NCI-H2107 (cell line): ENCODE data around the gene TRPM8.
"Not testable (repeated sequence)": the region's sequence is repeated elsewhere in the genome, so short reads cannot be mapped to it uniquely, and the experiment has no call there.

Source experiments
- DNase-seq: peaks from one replicate; lab custom pipeline; 2025; lab: John Stamatoyannopoulos, UW

Gene TRPM8

DNA sequence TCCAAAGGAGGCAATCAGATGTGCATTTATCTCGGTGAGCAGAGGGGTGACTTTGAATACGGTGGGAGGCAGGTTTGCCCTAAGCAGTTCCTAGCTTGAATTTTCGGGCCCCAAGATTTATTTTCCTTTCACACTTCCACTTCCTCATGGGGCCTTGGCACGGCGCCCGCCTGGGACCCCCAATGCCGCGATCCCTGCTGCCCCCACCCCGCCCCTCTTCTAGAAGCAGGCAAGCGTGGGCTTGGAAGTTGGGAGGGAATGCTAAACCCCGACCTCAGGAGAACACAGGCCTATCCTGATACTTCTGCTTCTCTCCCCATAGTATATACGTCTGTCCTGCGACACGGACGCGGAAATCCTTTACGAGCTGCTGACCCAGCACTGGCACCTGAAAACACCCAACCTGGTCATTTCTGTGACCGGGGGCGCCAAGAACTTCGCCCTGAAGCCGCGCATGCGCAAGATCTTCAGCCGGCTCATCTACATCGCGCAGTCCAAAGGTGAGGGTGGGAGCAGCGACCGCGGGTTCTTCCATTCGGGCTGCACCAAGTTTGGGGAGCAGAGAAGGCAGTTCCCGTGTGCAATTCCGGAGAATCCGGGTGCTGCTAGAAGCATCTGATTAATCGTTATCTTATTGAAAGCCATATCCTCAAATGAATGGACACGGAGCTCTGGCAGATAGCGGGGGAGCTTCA is 21.6 kb downstream of the TRPM8 start:
- DNase-seq: no peak

DNA sequence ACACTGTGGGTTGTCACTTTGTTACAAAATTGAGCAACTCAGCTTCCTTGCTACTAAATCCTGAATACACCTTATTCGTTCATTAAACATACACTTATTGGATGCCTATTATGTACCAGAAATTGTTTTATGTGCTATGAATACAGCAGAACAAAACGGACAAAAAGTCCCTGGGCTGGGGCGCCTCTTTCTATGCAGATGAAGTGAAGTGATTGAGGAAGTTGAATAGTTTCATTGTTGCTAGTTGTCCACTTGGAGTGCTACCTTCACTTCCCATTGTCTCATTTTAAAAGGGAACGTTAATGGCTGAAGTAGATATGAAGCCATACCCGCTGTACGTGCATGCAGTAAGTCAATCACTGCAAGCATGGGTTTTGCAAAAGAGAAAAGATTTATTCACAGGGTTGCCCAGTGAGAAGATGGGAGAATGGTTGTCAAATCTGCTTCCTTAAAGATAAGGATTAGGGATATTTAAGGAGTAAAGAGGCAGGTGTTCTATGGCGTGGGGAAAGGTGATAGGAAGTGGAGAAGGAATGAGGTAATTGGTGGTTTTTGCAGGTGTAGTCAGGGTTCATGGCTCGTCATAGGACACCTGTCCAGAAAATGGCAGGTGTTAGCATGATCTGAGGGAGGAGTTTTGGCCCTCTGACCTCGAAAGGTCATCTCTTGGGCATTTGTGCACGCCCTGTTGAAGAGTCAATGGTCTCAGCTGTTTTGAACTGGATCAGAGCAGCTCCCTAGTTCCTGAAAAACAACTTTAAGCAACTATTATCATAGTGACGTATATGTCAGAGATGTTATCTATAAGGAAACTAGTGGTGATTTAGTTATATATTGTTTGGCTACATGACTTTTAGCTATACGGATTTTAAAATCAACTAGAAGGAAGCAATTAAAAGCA is 23.5 kb downstream of the TRPM8 start:
- DNase-seq: no peak

DNA sequence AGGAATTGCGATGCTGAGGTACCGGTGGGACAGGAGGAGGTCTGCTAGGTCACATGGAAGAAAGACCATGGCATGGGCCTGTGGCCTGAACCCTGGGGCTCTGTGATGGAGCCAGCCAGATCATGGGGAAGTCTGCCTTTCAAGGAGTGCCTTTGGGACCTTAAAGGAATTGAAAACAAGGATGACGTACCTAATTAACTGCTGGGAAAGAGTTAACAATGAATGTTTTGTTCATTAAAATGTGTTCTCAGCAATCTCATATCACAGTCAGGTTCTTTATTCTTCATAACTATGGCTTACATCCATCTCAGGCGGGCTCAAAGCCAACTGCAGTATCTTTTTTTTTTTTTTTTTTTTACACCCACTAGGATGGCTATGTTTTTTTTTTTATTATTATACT is 25.6 kb downstream of the TRPM8 start:
- no peak for DNase-seq

DNA sequence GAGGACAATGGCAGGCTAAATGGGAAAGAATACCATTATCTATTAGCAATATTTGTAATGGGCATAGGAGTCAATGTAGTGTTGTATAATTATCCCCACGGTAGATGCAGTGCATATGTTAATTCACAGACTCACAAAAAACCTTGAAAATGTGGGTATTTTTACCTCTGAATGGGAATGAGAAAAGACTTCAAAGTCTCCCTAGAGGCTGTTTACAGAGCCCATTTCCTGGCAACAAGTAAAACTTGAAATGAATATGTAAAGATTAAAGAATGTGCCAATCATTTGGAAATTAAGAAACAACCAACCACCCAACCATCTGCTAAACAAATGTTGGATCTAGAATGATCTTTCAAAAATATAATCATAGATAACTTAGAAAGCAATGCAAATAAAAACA is 27.1 kb downstream of the TRPM8 start:
- no peak for DNase-seq

DNA sequence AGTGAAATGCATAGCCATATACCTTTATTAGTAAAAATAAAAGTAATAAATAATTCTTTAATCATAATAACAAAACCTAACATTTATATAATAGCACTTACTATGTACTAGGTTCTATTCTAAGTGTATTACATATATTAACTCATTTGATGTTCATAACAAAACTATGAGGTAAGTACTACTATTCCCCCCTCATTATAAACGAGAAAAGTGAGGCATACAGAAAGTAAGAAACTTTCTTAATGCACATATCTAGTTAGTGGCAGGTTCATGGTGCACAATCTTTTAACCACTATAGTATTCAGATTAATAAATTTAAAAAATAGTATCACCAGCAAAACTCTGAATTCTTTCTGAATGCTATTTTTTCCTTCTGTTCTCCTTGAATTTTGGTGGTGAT is 27.5 kb downstream of the TRPM8 start:
- no peak for DNase-seq

DNA sequence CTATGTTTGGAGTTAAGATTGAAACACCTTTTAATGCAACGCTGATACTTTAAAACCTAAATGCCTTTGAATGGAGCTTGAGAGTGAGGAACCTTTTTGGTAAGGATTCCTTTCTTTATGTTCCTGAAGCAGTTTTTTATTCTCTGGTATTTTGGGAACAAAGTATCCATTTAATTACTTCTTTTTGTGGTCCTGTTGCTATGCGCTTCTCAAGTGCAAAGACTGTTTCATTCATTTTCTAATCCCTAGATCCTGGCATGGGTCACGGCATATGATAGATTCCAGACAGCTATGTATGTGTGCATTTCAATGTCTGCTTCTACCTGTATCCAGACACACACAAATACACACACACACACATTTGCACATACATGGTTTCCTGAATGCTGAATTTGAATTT is 28.0 kb downstream of the TRPM8 start:
- no peak for DNase-seq

DNA sequence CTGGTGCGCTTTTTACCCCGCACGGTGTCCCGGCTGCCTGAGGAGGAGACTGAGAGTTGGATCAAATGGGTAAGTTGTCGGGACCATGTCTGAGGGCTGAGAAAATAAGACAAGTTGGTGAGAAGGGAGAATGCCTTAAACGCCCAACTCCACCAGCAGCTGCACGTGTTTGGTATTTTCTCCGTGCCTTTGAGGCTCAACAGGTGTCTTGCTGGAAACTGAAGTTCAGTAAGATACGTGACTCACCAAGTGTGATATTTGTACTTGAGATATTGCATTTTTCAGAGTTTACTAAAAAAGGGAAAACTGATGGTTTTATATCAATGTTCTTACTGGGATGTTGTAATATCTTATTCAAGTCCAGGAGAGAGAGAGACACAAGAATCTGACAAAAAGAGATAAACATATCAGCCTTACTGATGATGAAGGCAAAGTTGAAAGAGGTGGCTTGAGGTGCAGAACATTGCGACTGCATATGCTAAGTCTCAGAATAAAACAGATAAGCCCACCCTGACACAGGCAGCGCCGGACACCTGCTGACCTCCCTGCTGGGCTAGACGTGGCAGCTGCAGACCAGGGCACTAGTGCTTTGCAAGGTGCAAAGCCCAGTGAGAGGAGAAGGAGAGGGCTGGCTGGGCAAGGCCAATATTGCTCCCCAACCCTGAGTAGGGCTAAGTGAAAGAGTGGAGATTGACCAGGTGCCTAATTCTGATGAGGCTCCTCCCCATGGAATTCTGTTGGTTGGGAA is 33.1 kb downstream of the TRPM8 start:
- no peak for DNase-seq

DNA sequence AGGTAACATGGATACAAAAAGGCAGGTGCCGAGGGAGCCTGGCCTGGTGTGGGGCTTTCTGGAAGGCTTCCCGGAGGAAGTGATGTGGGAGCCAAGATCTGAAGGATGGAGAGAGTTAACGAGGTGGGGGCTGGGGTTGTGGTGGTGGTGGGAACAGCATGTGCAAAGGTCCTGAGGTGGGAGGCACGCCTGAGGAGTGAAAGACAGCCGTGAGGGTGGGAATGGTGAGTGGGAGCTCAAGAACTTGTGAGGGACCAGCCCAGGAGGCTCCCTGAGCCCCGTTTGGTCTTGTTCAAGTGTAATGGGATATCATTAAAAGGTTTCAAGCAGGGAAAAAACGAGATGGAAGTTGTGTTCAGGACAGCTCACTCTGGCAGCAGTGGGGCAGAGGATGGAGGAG is 35.2 kb downstream of the TRPM8 start:
- DNase-seq: no peak

DNA sequence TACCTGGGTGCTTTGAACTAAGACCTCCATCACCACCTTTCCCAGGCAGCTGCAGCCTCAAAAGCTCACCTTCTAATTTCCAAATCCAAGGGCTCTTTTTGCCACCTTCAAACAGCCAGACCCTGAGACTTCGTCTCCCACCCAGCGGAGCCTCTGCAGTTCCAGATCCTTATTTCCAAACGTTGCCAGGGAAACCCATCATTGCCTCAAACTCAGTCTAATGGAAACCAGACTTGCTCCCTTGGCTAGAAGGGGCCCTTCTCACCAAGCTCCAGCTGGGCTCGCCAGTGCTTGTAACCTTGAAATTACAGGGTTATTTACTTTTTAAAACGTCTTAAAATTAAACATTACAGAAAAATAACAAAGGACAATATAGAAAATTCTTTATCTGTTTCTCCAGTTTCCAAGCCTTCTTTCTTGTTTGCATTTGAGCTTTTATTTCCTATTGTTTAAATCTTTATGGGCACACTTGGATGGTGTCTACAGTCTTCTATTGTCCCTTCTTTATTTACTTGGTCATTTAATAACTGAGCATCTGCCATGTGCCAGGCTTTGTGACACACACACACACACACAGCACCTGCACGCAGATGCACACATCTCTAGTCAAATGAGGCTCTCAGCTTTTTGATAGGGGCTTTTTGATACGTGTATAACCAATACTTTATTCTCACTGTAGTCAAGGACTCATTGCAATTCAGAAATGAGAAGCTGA is 36.1 kb downstream of the TRPM8 start:
- DNase-seq: no peak

DNA sequence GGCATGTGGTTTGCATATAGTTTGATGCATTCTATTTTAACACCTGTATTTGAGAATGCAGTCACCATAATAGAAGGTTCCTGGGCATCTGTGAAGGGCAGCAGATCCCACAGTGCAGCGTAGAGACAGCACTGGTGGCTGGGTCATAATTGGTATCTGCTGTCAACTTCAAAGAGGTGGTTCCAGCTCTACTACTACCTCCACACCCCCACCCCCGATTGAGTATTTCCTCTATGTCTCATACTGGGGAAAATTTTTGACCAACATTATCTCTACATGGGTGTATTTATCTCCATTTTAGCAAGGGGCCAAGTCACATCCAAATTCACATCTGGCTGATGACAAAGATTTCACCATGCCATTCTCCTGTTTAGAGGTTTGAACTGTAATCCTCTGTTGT is 43.0 kb downstream of the TRPM8 start:
- DNase-seq: no peak

DNA sequence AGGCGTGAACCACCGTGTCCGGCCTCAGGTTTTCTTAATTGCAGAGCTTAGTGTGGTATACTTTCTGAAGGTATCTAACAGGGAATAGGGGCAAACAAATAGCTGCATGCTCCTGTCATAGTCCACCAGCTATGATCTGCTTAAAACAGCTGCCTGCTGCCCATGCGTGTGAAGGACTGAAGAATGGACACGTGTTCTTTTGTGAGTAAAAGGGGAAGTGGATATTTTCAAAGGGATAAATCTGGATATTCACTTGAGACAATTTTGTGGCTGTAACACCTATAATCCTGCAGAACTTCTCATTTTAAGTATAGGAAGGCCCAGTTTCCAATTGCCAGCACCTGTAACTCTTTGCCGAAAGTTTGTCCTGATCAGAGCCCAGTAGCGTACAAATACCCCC is 44.7 kb downstream of the TRPM8 start:
- no peak for DNase-seq

DNA sequence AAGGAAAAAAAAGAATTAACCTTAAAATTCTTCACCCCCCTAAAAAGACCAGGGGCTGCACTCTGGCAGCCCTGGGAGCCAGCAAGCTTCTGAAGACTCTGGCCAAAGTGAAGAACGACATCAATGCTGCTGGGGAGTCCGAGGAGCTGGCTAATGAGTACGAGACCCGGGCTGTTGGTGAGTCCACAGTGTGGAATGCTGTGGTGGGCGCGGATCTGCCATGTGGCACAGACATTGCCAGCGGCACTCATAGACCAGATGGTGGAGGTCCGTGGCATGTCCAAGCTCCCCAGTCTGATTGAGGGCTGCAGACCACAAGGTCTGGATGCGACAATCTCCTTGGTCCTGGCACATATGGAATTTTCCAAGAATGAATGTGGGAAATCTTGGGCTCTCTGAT is 47.4 kb downstream of the TRPM8 start:
- no peak for DNase-seq

DNA sequence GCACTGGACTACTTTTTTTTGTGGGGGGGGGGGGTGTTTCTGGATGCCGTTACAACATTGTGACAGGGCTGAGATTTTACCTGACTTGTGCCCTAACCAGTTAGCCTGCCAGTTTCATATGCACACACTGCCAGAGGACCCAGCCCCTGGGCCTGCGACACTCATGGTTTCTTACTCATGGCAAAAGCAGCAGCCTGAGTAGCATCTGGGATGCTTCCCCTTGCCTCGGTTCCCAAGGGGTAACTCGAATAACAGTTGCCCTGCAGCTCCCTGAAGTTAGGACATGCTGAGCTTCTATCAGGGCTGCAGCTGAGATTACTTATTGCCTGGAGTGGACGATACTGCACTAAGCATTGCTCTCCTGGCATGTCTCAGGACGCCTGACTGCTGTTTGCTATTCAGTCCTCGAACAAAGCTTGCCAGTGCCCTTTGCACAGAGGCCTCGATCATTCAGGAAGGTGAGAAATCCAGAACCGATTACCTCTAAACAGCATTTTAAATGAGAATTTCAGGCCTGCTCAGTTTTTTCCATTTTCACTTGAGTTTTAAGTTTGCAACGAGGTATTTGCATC is 47.9 kb downstream of the TRPM8 start:
- no peak for DNase-seq

DNA sequence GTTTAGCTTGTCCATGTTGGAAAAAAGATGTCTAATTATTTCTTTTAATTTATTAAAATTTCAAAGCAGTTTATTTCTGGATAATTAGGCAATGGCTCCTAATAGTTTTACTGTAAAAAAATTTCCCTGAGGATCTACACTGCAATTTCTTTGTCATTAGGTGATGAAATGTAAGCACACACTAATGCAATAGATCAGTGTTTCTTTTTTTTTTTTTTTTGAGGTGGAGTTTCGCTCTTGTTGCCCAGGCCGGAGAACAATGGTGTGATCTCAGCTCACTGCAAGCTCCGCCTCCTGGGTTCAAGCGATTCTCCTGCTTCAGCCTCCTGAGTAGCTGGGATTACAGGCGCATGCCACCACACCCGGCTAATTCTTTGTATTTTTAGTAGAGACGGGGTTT is 48.5 kb downstream of the TRPM8 start:
- not testable (repeated sequence) for DNase-seq

DNA sequence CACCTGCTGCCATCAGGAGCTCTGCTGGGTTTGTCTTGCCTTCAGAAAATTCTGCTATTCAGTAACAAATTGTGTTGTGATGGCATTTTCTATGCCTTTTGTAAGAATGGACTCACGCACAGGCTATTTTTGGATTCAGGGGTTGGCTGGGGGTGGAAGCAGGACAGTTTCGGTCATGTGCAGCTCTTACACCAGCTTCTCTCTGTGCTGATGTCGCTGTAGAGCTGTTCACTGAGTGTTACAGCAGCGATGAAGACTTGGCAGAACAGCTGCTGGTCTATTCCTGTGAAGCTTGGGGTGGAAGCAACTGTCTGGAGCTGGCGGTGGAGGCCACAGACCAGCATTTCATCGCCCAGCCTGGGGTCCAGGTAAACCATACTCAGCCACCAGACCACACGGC is 49.2 kb downstream of the TRPM8 start:
- no peak for DNase-seq

DNA sequence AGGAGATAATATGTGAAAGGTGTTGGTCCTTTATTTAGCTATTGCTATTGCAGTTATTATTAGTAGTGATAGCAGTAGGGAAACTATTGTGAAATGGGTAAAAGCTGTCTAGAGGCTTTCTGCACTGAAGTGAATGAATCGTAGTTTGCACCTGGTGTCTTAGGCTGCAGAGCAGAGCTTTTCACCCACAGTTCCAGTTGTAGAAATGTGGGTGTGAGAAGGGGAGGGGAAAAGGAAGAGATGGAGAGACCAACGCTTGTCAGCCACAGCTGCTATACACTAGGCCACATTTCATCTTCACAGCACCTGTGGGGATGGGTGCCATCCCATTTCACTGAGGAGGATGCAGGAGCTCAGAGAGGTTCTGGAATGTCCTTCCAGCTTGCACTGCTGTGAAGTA is 50.0 kb downstream of the TRPM8 start:
- no peak for DNase-seq

DNA sequence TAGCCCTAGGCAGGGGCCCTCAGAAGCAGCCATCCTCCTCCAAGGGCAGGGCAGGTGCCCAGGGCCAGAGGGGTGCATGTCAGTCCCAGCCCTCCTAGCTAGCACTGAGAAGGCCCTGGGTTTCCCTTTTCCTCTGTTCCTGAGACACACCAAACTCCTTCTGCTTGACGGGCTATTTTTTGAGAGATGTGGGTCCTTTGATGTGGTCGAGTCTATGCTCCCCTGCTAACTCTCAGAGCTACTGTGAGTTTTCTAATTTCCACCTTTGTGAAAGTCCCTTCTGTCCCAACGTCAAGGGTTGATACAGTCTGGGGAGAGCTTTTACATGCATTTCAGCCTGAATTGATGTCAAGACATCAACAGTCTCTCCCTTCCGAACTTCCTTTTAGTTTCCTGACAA is 51.4 kb downstream of the TRPM8 start:
- no peak for DNase-seq

DNA sequence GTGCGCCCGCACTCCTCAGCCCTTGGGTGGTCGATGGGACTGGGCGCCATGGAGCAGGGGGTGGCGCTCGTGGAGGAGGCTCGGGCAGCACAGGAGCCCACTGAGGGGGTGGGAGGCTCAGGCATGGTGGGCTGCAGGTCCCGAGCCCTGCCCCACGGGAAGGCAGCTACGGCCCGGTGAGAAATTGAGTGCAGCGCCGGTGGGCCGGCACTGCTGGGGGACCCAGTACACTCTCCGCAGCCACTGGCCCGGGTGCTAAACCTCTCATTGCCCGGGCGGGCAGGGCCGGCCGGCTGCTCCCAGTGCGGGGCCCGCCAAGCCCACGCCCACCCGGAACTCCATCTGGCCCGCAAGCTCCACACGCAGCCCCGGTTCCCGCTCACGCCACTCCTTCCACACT is 55.3 kb downstream of the TRPM8 start:
- DNase-seq: not testable (repeated sequence)

DNA sequence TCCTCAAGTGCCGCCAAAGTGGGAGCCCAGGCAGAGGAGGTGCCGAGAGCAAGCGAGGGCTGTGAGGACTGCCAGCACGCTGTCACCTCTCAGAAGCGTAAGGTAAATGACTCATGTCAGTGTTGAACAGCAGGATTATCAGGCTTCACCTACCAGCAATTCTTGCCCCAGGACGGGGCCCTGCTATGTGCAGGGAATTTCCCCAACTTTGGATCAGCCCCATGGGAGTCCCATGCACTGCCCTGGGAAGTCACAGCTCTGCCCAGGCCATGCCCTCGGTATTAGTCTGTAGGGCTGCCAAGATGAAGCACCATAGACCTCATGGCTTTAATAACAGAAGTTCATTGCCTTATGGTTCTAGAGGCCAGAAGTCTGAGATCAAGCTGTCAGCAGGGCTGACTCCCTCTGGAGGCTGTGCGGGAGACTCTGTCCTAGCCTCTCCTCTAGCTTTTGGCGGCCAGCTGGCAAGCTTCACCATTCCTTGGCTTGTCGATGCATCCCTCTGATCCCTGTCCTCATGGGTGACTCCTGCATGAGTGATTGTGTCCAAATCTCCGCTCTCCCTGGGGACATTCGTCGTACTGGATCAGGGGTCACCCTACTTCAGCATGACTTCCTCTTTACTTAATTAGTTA is 55.9 kb downstream of the TRPM8 start:
- no peak for DNase-seq

DNA sequence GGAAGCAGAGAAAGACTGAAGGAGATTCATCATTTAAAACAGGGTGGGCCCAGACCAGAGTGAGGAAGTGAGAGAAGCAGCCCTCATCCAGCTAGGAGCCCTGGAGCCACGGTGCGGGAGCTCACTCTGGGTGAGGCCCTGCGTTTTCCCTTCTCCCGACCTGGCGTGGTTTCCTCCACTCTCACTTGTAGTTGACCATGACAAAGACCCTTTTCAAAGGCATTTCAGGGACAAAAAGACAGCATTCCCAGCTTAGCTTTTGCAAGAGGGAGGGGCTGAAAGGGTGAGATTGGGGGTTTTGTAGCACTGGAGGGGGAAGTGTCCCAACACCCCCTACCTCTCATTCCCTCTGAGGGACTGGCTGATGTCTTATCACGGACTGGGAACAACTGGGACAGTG is 56.6 kb downstream of the TRPM8 start:
- DNase-seq: no peak

DNA sequence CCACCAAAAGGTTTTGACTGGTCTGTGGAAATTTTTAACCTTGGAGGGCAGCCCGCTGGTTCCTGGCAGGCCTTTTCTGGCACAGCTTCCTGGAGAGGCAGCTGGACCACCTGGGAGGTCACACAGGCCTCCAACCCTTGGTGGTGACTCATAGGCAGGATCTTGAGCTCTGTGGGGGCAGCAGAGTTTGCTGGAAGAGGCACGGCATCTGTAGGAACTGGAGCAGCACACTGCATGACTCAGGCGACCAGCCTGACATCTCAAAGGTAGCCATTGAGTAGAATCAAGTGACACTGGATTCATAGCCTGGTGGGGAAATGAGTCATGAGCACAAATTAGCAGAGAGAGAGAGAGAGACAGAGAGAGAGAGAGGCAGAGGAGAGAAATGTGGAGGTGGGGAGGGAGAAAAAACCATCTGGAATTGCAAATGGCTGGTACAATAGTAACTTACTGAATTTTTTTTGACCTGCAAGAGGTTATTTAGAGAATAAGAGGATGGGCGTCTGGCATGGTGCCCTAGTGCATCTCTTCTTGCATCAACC is 57.4 kb downstream of the TRPM8 start:
- DNase-seq: no peak
